ENCODE results near the gene TMEM219. TPM values are rescaled to one million over a fixed set of nuclear protein-coding genes. Genes with fewer than 3 reads are reported as not detected.

Gene TMEM219
- total and polyA plus RNA-seq, 9 of the 15 experiments (the other 6 are each of a cell fraction or from before 2014, with no cell fraction given), result 35.3 to 62.8 (median 55.5) TPM

DNA sequence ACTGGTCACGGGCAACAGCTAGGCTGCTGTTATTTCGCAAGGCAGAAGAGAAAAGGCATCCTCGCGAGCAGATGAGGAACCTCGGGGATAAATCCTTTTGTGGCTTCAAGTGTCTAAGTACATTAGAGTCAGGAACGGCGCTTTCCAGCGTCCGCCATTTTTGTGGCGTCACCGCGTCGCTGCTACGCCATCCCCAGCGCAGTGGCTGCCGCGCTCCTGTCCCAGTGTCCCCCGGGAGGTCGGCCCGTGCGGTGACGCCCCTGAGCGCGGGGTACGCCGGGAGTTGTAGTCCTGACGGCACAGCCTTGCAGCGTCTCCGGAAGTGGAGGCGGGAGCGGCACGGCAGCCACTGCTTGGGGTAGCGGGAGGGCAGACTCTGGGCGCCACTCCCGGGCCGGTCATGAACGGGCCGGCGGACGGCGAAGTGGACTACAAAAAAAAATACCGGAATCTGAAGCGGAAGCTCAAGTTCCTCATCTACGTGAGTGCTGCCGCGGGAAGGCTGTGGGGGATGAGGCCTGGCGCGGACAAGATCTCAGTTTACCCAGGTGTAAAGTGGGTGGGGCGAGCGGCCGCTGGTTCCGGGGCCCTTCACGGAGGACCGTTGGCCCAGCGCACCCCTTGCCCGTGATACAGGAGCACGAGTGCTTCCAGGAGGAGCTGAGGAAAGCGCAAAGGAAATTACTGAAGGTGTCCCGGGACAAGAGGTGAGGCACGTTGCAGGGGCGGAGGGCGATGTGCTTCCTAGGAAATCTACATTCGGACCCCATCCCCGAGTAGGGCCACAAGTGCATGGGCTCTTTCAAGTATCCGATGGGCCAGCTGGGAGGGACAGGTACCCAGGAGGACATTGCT lies 34.3 kb downstream of the TMEM219 start, which contains the start of gene INO80E (continued):
- TF ChIP-seq SIRT6 (IDR thresholded peaks at IDR 0.05; ENCODE audit: low read depth, low read length), result no peak
- no peak for TF ChIP-seq HNRNPH1 (optimal IDR thresholded peaks at IDR 0.05; ENCODE audit: low read depth, low read length)
- no peak for TF ChIP-seq FIP1L1 (IDR thresholded peaks at IDR 0.05; ENCODE audit: low read depth, low read length, poor library complexity, severe bottlenecking)
- peak; percentile 87 for TF ChIP-seq TBP (optimal IDR thresholded peaks at IDR 0.05; ENCODE audit: low read depth, low read length)
- TF ChIP-seq ERF (CRISPR knock-in tag; IDR thresholded peaks at IDR 0.05), result 0 out of 2 replicates have a peak, but pooled peaks have one; percentile 14
- TF ChIP-seq POLR2B (IDR thresholded peaks at IDR 0.05; ENCODE audit: low read depth, partially characterized antibody), result peak; percentile 82
- TF ChIP-seq MECOM (CRISPR knock-in tag; IDR thresholded peaks at IDR 0.05), result no peak
- TF ChIP-seq, protein P1, sequence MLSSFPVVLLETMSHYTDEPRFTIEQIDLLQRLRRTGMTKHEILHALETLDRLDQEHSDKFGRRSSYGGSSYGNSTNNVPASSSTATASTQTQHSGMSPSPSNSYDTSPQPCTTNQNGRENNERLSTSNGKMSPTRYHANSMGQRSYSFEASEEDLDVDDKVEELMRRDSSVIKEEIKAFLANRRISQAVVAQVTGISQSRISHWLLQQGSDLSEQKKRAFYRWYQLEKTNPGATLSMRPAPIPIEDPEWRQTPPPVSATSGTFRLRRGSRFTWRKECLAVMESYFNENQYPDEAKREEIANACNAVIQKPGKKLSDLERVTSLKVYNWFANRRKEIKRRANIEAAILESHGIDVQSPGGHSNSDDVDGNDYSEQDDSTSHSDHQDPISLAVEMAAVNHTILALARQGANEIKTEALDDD (IDR thresholded peaks at IDR 0.05), result no peak
- TF ChIP-seq, protein P2, sequence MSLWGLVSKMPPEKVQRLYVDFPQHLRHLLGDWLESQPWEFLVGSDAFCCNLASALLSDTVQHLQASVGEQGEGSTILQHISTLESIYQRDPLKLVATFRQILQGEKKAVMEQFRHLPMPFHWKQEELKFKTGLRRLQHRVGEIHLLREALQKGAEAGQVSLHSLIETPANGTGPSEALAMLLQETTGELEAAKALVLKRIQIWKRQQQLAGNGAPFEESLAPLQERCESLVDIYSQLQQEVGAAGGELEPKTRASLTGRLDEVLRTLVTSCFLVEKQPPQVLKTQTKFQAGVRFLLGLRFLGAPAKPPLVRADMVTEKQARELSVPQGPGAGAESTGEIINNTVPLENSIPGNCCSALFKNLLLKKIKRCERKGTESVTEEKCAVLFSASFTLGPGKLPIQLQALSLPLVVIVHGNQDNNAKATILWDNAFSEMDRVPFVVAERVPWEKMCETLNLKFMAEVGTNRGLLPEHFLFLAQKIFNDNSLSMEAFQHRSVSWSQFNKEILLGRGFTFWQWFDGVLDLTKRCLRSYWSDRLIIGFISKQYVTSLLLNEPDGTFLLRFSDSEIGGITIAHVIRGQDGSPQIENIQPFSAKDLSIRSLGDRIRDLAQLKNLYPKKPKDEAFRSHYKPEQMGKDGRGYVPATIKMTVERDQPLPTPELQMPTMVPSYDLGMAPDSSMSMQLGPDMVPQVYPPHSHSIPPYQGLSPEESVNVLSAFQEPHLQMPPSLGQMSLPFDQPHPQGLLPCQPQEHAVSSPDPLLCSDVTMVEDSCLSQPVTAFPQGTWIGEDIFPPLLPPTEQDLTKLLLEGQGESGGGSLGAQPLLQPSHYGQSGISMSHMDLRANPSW (CRISPR knock-in tag; IDR thresholded peaks at IDR 0.05), result peak; percentile 67; the same call in 1 of the 2 replicates
- TF ChIP-seq HNRNPK (IDR thresholded peaks at IDR 0.05; ENCODE audit: low read depth, low read length, poor library complexity, severe bottlenecking), result no peak
- TF ChIP-seq, protein P3, sequence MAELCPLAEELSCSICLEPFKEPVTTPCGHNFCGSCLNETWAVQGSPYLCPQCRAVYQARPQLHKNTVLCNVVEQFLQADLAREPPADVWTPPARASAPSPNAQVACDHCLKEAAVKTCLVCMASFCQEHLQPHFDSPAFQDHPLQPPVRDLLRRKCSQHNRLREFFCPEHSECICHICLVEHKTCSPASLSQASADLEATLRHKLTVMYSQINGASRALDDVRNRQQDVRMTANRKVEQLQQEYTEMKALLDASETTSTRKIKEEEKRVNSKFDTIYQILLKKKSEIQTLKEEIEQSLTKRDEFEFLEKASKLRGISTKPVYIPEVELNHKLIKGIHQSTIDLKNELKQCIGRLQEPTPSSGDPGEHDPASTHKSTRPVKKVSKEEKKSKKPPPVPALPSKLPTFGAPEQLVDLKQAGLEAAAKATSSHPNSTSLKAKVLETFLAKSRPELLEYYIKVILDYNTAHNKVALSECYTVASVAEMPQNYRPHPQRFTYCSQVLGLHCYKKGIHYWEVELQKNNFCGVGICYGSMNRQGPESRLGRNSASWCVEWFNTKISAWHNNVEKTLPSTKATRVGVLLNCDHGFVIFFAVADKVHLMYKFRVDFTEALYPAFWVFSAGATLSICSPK (IDR thresholded peaks at IDR 0.05; ENCODE audit: borderline replicate concordance), result no peak
- TF ChIP-seq, protein P4, sequence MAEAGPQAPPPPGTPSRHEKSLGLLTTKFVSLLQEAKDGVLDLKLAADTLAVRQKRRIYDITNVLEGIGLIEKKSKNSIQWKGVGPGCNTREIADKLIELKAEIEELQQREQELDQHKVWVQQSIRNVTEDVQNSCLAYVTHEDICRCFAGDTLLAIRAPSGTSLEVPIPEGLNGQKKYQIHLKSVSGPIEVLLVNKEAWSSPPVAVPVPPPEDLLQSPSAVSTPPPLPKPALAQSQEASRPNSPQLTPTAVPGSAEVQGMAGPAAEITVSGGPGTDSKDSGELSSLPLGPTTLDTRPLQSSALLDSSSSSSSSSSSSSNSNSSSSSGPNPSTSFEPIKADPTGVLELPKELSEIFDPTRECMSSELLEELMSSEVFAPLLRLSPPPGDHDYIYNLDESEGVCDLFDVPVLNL (CRISPR knock-in tag; IDR thresholded peaks at IDR 0.05; ENCODE audit: low read depth), result no peak
- TF ChIP-seq, protein P5, sequence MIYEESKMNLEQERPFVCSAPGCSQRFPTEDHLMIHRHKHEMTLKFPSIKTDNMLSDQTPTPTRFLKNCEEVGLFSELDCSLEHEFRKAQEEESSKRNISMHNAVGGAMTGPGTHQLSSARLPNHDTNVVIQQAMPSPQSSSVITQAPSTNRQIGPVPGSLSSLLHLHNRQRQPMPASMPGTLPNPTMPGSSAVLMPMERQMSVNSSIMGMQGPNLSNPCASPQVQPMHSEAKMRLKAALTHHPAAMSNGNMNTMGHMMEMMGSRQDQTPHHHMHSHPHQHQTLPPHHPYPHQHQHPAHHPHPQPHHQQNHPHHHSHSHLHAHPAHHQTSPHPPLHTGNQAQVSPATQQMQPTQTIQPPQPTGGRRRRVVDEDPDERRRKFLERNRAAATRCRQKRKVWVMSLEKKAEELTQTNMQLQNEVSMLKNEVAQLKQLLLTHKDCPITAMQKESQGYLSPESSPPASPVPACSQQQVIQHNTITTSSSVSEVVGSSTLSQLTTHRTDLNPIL (CRISPR knock-in tag; IDR thresholded peaks at IDR 0.05), result no peak
- TF ChIP-seq, protein P6, sequence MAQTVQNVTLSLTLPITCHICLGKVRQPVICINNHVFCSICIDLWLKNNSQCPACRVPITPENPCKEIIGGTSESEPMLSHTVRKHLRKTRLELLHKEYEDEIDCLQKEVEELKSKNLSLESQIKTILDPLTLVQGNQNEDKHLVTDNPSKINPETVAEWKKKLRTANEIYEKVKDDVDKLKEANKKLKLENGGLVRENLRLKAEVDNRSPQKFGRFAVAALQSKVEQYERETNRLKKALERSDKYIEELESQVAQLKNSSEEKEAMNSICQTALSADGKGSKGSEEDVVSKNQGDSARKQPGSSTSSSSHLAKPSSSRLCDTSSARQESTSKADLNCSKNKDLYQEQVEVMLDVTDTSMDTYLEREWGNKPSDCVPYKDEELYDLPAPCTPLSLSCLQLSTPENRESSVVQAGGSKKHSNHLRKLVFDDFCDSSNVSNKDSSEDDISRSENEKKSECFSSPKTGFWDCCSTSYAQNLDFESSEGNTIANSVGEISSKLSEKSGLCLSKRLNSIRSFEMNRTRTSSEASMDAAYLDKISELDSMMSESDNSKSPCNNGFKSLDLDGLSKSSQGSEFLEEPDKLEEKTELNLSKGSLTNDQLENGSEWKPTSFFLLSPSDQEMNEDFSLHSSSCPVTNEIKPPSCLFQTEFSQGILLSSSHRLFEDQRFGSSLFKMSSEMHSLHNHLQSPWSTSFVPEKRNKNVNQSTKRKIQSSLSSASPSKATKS (CRISPR knock-in tag; IDR thresholded peaks at IDR 0.05), result no peak
- peak; percentile 62; the same call in 1 of the 2 replicates for TF ChIP-seq ZNF644 (tag; IDR thresholded peaks at IDR 0.05; ENCODE audit: low read depth)
